Measurements from ENCODE around the gene SMAD7.

The SMAD7 gene

DNA sequence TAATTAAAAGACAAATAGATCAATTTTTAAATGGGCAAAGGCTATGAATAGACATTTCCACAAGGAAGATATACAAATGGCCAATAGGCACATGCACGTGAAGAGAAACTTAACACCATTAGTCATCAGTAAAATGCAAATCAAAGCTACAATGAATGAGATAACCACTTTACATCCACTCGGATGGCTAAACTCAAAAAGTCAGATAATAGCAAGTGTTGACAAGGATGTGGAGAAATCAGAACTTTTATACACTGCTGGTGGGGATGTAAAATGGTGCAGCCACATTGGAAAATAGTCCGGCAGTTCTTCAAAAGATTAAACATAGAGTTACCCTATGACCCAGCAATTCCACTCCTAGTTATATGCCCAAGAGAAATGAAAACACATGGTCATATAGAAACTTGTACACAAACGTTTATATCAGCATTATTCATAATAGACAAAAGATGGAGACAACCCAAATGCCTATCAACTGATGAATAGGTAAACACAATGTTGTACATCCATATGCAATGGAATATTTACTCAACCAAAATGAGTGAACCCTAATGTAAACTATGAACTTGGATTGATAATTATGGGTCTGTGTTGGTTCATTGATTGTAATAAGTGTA is 51.1 kb downstream of the SMAD7 start:
- in situ Hi-C loops (cut with MboI; ENCODE audit: low sequenced_read_pairs), result no loop called here

DNA sequence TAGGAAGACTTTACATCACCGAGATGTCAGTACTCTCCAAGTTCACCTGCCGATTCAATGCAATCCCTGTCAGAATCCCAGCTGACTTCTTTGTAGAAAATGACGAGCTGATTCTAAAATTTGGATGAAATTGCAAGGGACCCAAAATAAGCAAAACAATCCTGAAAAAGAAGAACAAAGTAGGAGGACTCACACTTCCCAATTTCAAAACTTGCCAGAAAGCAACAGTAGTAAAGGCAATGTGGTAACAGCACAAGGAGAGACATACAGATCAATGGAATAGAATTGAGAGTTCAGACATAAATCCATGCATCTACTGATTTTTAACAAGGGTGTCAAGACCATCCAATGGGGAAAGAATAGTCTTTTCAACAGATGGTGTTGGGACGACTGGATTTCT is 52.2 kb downstream of the SMAD7 start:
- in situ Hi-C loops (cut with MboI; ENCODE audit: low sequenced_read_pairs), result no loop called here

DNA sequence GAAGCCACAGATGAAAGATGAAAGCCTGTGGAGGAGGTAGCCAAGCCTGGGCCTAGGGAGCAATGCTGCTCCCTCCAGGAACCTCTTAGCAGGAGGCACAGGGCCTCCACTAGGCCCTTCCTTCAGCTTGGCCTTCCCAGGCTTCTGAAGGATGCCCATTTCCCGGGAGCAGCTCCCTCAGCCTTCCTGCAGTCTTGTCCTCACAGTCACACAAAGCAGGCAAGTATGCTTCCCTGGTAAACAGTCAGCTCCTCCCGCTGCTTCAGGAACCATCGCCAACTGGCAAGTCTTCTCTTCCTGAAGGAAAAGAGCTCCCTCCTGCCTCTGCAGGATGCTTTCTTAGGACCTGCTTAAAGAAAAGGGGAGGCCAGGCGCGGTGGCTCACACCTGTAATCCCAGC is 53.2 kb downstream of the SMAD7 start:
- in situ Hi-C loops (cut with MboI; ENCODE audit: low sequenced_read_pairs), result no loop called here

DNA sequence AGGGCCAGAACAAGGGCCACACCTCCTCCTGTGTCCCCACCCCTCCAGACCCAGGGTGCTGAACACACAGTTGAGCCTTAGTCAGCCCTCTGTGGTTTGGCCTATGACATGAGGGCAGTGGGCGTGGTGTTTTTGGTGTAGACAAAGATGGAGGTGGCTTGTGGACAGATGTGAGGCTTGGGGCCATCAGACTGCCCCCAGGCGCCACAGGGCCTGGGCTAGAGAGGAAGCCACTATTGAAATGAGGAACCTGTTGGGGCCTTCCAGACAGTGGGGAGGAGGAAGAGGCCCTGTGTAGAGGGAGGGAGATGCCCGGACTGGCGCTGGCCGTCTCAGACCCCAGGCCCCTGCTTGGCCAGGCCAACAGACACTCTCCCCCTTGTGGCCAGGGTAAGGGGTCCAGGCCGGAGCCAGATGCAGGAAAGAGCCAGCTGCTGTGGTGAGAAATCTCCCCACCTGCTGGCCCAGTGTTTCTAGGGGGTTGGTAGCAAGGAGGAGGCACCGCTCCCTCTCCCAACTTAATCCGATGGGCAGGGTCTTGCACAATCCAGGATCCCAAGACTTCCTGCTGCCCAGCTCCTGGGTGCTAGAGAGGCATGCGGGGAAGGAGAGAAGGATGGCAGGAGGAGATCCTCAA is 53.8 kb downstream of the SMAD7 start:
- in situ Hi-C loops (cut with MboI; ENCODE audit: low sequenced_read_pairs), result no loop called here

DNA sequence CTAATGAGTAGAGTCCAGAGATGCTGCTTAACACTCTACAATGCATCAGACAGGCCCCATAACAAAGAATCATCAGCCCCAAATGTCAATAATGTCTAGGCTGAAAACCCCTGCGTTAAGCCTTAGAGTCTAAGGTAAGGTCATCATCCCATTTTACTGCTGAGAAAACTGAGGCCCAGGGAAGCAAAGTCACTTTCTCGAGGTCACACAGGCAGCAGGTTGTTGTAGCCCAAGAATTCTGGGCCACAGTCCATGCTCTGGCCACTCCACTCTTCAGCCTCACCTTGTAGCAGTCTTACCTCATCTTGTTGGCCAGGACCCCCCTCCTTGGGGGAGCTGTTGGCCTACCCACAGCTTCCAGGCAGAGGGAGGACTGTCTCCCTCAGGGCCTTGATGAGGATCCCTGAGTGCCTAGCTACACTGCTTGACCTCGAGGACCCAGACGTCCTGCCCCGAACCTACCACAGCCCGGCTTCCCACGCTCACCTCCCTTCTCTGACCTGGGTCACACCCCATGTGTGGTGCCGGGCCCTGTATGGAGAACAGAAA is 54.4 kb downstream of the SMAD7 start:
- in situ Hi-C loops (cut with MboI; ENCODE audit: low sequenced_read_pairs), result no loop called here

- in situ Hi-C loops (cut with MboI; ENCODE audit: low sequenced_read_pairs), result no loop called here
Measured at GRCh38 chr18:48894799-48895346, 55.9 kb downstream of the SMAD7 start.

DNA sequence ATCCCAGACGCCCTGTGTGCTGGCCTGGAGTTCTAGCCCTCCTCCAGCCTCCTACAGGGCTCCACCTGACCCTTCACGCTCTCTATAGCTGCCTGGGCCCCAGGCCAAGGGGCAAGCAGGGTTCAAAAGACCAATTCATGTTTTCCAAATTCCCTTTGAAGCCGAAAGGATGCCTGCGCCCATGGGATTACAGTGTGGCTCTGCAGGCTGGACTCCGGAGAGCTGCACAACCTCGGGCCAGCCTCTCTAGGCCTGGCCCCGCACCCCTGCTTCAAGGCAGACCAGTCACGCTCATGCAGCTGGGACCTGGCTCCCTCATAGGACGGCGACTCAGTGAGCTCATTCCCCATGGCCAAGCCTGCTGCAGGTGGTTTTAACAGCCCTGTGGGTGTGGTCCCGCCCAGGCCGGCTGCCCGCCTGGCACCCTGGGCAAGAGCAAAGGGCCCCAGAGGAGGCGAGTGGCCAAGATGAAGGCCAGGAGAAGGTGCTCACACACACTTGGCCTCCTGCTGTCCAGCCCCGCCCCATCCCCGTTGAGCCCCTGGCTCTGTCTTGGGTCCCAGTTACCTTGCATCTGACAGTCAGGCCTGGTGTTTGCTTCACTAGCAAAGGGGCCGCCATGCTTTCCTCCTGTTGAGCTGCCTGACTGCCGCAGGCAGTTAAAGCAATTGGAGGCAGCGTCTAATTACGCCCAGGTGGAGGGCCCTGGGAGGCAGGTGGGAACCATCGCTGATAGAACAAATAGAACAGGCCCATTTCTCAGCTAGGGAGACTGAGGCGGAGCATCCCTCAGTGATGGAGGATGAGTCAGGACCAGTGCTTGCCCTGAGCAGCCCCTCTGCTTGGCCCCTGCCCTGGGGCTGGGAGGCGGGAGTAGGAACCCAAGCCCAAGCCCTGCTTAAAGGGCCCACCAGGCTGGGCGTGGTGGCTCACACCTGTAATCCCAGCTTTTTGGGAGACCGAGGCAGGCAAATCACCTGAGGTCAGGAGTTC is 56.9 kb downstream of the SMAD7 start:
- in situ Hi-C loops (cut with MboI; ENCODE audit: low sequenced_read_pairs), result no loop called here

DNA sequence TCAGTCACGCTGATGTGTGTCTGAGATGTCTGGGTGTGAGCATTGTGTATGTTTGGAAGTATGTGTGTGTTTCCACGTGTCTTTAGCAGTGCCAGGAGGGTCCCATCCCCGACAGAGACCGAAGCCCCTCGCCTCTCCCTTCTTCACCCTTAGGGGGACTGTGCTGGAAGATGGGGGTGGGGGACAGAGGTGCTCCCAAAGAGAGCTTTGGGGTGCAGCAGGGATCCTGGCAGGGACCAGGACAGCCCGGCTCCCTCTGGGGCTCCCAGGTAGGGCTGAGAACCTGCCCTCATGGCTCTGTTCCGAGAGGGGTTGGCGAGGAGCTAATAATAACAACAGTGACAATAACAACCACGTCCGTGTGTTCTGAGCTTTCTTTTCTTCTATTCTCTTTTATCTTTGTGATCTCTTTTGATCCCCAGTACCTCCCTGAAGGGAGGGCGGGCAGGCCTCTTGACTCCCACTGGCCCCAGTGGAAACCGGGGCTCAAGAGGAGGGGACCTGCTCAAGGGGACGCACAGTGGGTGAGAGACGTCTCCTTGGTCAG is 57.6 kb downstream of the SMAD7 start:
- in situ Hi-C loops (cut with MboI; ENCODE audit: low sequenced_read_pairs), result no loop called here

GRCh38 chr18:48892146-48892855 is 58.5 kb downstream of the SMAD7 start:
- in situ Hi-C loops (cut with MboI; ENCODE audit: low sequenced_read_pairs), result no loop called here

- in situ Hi-C loops (cut with MboI; ENCODE audit: low sequenced_read_pairs), result no loop called here
Measured at GRCh38 chr18:48891721-48892120, 59.0 kb downstream of the SMAD7 start.

DNA sequence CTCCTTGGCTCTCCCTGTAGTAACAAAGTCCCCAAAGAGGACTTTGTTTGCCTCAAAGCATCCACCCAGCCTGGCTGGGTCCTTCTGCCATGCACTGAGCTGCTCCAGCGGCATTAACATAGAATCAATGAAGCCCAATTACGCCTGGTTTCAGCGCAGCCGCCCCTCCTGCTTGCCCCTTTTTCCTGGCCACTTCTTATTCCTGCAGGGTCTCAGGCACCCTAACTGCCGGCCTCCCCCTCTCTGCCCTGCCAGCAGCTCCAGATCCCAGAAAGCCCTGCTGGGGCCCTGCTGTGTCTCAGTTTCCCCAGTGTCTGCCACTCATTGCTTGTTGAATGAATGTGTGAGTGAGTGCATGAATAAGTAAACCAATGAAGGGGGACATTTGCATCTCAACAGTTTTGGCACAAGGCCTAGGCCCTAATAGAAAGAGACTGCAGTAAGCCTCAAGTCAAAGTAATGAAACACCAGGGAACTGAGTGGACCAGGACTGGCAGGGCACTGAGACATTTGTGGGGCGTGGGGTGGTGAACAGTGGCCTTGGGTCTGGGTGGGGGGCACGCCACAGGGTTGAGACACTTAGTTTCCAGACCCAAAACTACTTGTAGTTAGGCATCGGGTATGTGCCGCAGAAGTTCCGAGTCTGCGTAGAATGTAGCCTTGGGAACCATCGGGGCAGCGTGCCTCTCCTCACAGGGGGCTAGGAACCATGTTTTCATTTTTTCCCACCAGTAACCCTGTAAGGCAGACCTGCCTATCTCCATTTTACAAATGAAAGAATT is 60.6 kb downstream of the SMAD7 start:
- in situ Hi-C loops (cut with MboI; ENCODE audit: low sequenced_read_pairs), result no loop called here

DNA sequence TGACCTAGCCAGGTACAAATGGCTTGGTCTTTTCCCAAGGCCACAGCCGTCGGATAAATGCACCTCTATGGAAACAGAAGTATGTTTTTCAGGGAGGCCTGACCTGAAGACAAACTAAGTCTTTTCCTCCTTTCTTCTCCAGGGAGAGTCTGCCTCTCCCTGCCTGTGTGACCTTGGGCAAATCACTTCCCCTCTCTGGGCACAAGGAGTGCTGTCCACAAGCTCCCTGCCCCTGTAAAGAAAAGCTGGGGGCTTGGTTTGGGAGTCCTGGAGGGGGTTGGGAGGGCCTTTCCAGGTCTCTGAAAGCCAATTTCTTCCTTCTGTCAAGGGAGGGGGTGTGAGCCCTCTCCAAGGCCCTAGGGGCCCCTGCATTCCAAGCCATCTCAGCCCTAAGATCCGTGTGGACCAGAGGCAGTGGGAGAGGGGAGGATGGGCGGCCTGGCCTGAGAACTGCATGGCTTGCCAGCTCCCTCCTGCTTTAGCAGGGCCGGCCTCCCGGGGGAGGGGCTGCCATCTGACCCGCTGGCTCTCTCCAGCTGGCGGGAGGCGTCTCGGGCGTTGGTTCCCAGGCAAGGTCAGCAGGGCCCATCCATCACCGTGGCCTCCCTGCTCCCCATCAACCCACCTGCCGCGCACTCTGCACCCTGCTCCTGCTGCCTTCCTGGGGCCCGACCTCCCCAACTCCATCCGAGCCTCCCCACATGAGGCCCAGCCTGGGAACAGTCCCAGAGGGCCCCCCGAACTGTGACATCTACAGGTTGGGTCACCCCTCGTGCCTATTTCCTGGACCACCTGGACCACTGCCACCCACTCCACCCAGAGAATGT is 61.4 kb downstream of the SMAD7 start:
- in situ Hi-C loops (cut with MboI; ENCODE audit: low sequenced_read_pairs), result no loop called here

GRCh38 chr18:48888773-48889080 is 62.0 kb downstream of the SMAD7 start:
- in situ Hi-C loops (cut with MboI; ENCODE audit: low sequenced_read_pairs), result no loop called here

- in situ Hi-C loops (cut with MboI; ENCODE audit: low sequenced_read_pairs), result no loop called here
Measured at GRCh38 chr18:48887905-48888772, 62.6 kb downstream of the SMAD7 start.

DNA sequence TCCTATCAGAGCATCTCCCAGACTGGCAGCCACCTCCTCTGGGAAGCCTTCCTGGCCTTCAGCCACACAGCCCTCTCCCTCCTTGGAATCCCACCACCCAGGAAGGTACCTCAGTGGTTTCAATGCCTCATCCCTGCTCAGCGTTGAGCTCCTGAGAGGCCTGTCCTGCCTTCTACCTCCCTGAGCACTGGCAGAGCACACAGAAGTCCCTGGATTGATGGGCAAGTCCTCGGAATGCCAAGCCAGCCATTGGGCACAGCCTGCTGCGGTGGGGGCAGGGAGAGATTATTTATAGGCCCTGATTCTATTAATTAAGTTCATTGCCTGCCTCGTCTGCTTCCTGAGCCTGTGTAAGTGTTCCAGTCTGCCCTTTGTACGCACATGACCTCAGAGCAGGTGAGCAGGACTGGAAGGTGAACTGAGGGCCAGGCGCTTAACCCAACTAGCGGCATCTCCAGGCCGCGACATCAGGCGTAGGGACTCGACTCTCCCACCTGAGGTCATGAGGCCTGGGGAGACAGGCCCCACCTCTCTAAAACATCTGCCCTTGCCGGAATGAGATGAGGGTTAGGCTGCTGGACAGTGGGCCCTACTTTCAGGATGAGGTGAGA is 63.4 kb downstream of the SMAD7 start:
- in situ Hi-C loops (cut with MboI; ENCODE audit: low sequenced_read_pairs), result no loop called here

DNA sequence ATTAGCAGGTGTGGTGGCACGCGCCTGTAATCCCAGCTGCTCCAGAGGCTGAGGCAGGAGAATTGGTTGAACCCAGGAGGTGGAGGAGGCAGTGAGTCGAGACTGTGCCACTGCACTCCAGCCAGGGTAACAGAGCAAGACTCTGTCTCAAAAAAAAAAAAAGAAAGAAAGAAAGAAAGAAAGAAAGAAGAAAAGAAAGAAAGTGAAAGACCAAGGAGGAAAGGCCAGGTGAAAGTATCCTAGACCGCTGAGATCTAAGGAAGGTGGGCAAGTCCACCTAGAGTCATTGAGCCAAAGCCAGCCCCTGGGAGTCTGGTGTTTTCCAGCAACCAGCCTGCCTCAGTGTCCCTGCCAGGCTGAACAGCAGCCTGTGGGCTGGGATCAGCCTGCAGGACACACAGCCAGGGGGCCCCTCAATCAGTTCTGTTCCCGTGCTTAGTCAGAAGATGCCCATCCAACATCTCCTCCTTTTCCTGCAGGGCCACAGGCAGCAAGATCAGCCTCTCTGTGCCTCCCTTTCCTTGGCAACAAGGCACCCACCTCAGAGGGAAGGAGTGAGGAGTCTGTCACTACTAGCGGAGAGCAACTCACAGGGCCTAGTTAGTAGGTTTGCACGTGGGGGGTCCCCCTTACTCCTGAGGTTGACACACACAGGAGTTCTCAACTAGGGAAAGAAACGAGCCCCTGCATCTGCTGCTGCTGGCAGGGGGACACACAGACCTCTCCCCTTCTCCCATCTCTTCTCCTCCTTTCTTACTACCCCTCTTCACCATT is 64.1 kb downstream of the SMAD7 start:
- in situ Hi-C loops (cut with MboI; ENCODE audit: low sequenced_read_pairs), result no loop called here

DNA sequence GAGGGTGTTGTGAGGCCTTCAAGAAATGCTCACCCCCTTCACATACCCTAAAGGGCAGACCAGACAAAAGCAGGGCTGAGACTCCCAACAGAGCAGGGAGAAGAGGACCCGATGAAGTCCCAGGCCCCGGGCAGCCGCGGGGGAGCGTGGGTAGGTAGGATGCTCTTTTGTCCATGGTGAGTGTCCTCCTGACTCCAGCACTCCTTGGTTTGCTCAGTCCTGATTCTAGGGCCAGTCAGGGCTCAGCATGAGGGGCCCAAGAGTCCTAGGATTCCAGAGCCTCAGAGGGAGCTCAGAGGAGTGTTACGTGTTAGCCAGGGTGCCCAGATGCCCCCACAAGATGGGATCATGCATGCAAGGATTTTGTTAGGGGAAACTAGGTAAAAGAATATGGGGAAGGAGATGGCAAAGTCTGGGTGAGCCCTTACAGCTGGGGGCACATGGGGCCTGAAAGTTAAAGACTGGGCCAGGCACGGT is 64.8 kb downstream of the SMAD7 start:
- in situ Hi-C loops (cut with MboI; ENCODE audit: low sequenced_read_pairs), result no loop called here

All from hTERT RPE-1 (cell line).